CD4-positive, alpha-beta T cell (primary cell): ENCODE results near the gene PBX2. TPM values are rescaled to one million over a fixed set of nuclear protein-coding genes. Genes with fewer than 3 reads are reported as not detected.

Experiments used
- ATAC-seq: fragments of 200-7000 bp; cut with Tn5 transposase; one replicate; pipeline ENCODE4 v1.10.0; 2022; ENCODE audit warnings: mild to moderate bottlenecking; ENCODE audit not compliant: poor library complexity
- CTCF ChIA-PET: fragments of 350-600 bp; sonication (Branson Sonifier 250); formaldehyde crosslinking; loops from one replicate; lab custom pipeline; 2021; ENCODE audit warnings: antibody characterized with exemption, inconsistent platforms; lab: Charles Lee
- POLR2A ChIA-PET: fragments of 350-600 bp; sonication (Branson Sonifier 250); formaldehyde crosslinking; loops from one replicate; lab custom pipeline; 2021; ENCODE audit warnings: antibody characterized with exemption, inconsistent platforms; lab: Charles Lee
- DNase-seq, 14 experiments: peaks; one replicate each; pipeline ENCODE4 v3.0.0-alpha.2; 2013 to 2020; ENCODE audit warnings: mixed read lengths in 2 of 14
- H3K27ac ChIP-seq, 2 donors: one replicate each; pipeline versions ENCODE4 v1.5.1 to v1.7.0; 2013; ENCODE audit warnings: low read length in 2 of 2, low read depth in 1 of 2, mild to moderate bottlenecking in 1 of 2
- H3K27me3 ChIP-seq, 2 experiments: 1 replicate in 1 of 2; 2 replicates in 1 of 2; pipeline versions ENCODE4 v1.6.1 to v1.7.0; 2013; ENCODE audit warnings: low read length in 2 of 2, control low read depth in 1 of 2, mild to moderate bottlenecking in 1 of 2, moderate library complexity in 1 of 2; ENCODE audit not compliant: insufficient read depth in 2 of 2, control insufficient read depth in 1 of 2
- H3K36me3 ChIP-seq: one replicate; pipeline ENCODE4 v1.6.1; 2013; ENCODE audit warnings: low read length, control low read depth; ENCODE audit not compliant: insufficient read depth
- H3K4me1 ChIP-seq: one replicate; pipeline ENCODE4 v1.6.1; 2013; ENCODE audit warnings: low read length, control low read depth; ENCODE audit not compliant: insufficient read depth
- H3K4me3 ChIP-seq: one replicate; pipeline ENCODE4 v1.5.1; 2013; ENCODE audit warnings: mild to moderate bottlenecking, low read length, moderate library complexity
- H3K9me3 ChIP-seq, 2 experiments: 1 replicate in 1 of 2; 2 replicates in 1 of 2; pipeline versions ENCODE4 v1.6.1 to v1.7.0; 2013; ENCODE audit warnings: low read length in 2 of 2, mild to moderate bottlenecking in 2 of 2, control low read depth in 1 of 2, moderate library complexity in 1 of 2; ENCODE audit not compliant: control insufficient read depth in 1 of 2, insufficient read depth in 1 of 2
- H3K27ac Mint-ChIP-seq: one replicate; pipeline ENCODE4 v1.8.0; 2020; ENCODE audit warnings: mixed read lengths
- H3K27me3 Mint-ChIP-seq: one replicate; pipeline ENCODE4 v1.8.0; 2021; ENCODE audit warnings: mixed read lengths
- H3K36me3 Mint-ChIP-seq: one replicate; pipeline ENCODE4 v1.8.0; 2021; ENCODE audit warnings: low read depth, mixed read lengths
- H3K4me1 Mint-ChIP-seq: one replicate; pipeline ENCODE4 v1.8.0; 2021; ENCODE audit warnings: low read depth, mixed read lengths
- H3K4me3 Mint-ChIP-seq: one replicate; pipeline ENCODE4 v1.8.0; 2020; ENCODE audit warnings: mild to moderate bottlenecking, mixed read lengths
- H3K9me3 Mint-ChIP-seq: one replicate; pipeline ENCODE4 v1.8.0; 2020; ENCODE audit warnings: mixed read lengths
- CTCF ChIP-seq: fragments of 200-600 bp; IDR thresholded peaks from one replicate; pipeline ENCODE4 v1.8.0; 2022; ENCODE audit warnings: antibody characterized with exemption, mild to moderate bottlenecking
- intact Hi-C, 2 experiments: fragments of 100-400 bp; cut with DNase I in 1 of 2; cut with micrococcal nuclease in 1 of 2; formaldehyde crosslinking; loops; one replicate each; pipeline versions ENCODE4 v1.15.1 to v1.9.0; 2023 to 2025; cut with DNase I, micrococcal nuclease
- polyA plus RNA-seq, 2 donors: library from polyadenylated mRNA; unstranded; fragments of 120-200 nt; gene quantifications; one replicate each; pipeline ENCODE4 v1.2.1, GENCODE V29; 2013
- total RNA-seq, 174 experiments: library from RNA in 2 of 174; stranded (reverse) in 2 of 174; gene quantifications; one replicate each; pipeline ENCODE4 v1.2.3 and lab custom pipeline; 2021 to 2026

The PBX2 gene
- total RNA-seq, result 10 to 100 TPM; 62.0 to 65.6 TPM
- 105 TPM for polyA plus RNA-seq (2013, experiment 1 of 2)
- polyA plus RNA-seq (2013, experiment 2 of 2), result 118 TPM
- 15.4 to 116 (median 57.1) reads per million in 172 experiments for total RNA-seq (lab: John Stamatoyannopoulos, UW)

GRCh38 chr6:32190054-32190851, at the start of gene PBX2:
Gene PBX2 (minus strand): TSS chr6:32190202. CDS start chr6:32189915, 287 bp downstream.
- no peak for TF ChIP-seq CTCF
- H3K4me3 ChIP-seq, result peak within 1 kb of the TSS; percentile 96
- peaks cover 40% of the 10 kb centered on the region for H3K36me3 ChIP-seq
- intact Hi-C loops, result loop anchor here (1.0 to 10.0 kb wide), 5 partner anchors 12 to 1975 kb away; partner anchors contain the start of genes C6orf47 (in 1 of the 2), CSNK2B (in 1 of the 2), EHMT2 (in 1 of the 2) and GPANK1 (in 1 of the 2)
- Mint-ChIP-seq H3K27ac (peak within 1 kb of the TSS; percentile 96), H3K9me3 (no peaks in the 10 kb centered on the region), H3K27me3 (no peaks in the 10 kb centered on the region), H3K36me3 (peaks cover 77% of the 10 kb centered on the region), H3K4me1 (peaks cover 71% of the 10 kb centered on the region), H3K4me3 (peak within 1 kb of the TSS; percentile 99)
- H3K27ac ChIP-seq, result peak within 1 kb of the TSS; percentile 93
- H3K4me1 ChIP-seq, result peaks cover 74% of the 10 kb centered on the region
- ChIA-PET CTCF (no interaction called here), POLR2A (interaction anchor here (0.6 to 12.1 kb wide), 9 partner anchors 11 to 781 kb away, joined by 3 to 242 read pairs (median 4); partner anchors contain the start of genes AGPAT1, ATF6B, EGFL8 and FKBPL)
- DNase-seq (peak; percentile 65 to 96 (median 86)), ATAC-seq (peak; percentile 51)
- H3K27me3 ChIP-seq, result no peaks in the 10 kb centered on the region
- H3K9me3 ChIP-seq, result no peaks in the 10 kb centered on the region

DNA sequence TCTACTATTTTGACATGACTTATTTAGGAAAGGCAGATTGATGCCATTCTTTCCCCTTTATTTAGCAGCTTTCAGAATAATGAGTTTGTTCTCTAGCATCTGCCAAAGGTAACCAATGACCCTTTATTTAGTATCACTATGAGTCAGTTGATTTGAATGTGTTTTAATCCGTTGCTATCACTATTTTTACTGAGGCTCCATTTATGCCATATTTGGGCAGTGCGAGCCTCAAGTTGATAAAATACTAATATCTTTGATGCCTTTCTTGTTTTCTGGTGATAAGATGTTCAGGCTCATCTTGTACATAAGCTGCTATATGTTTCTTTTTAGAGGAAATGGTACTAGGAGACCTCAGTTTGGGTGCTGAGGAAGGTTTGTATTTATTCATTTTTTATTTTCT, 49.5 kb upstream of the PBX2 start:
- Histone ChIP-seq H3K27me3 (no peaks in the 10 kb centered on the region), H3K4me3 (no peak overlapping the region), H3K4me1 (peaks cover under 1% of the 10 kb centered on the region), H3K9me3 (no peaks in the 10 kb centered on the region), H3K36me3 (no peaks in the 10 kb centered on the region), H3K27ac (no peak overlapping the region)
- no peak overlapping the region for H3K4me3 Mint-ChIP-seq
- H3K27ac Mint-ChIP-seq, result no peak overlapping the region
- CTCF ChIA-PET, result no interaction called here
- ATAC-seq, result no peak
- no peaks in the 10 kb centered on the region for H3K4me1 Mint-ChIP-seq
- POLR2A ChIA-PET, result no interaction called here
- no peak for DNase-seq
- intact Hi-C loops, result no loop called here
- no peak for TF ChIP-seq CTCF
- no peaks in the 10 kb centered on the region for H3K27me3 Mint-ChIP-seq
- H3K36me3 Mint-ChIP-seq, result no peaks in the 10 kb centered on the region
- no peaks in the 10 kb centered on the region for H3K9me3 Mint-ChIP-seq

DNA sequence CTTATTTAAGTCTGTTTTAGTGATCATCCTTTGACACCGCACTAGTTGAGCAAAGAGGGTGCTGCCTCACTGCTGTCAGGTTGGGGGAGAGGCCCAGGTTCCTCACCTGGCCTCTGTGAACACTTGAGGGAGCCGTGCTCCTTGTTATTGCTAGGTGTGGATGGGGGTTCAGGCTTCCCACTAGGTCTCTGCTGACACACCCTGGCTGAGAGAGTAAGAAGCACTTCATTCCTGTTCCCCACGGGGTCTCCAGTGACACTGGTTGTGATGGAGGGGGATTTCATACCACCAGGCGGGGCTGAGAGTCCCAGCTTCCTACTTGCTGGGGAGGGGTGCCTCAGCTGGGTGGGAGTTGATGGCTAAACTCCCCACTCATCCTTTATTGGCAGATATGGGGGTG, 44.9 kb upstream of the PBX2 start:
- Histone ChIP-seq H3K4me3 (no peak overlapping the region), H3K9me3 (no peaks in the 10 kb centered on the region), H3K4me1 (no peaks in the 10 kb centered on the region), H3K27ac (no peak overlapping the region), H3K27me3 (no peaks in the 10 kb centered on the region), H3K36me3 (no peaks in the 10 kb centered on the region)
- no peak for TF ChIP-seq CTCF
- no peaks in the 10 kb centered on the region for H3K9me3 Mint-ChIP-seq
- peak; percentile 37 for ATAC-seq
- no peaks in the 10 kb centered on the region for H3K4me1 Mint-ChIP-seq
- H3K27me3 Mint-ChIP-seq, result no peaks in the 10 kb centered on the region
- intact Hi-C loops, result no loop called here
- H3K27ac Mint-ChIP-seq, result no peak overlapping the region
- DNase-seq, result peak in 4 of 14 experiments; percentile 19 to 39 (median 24)
- no peaks in the 10 kb centered on the region for H3K36me3 Mint-ChIP-seq
- CTCF ChIA-PET, result no interaction called here
- H3K4me3 Mint-ChIP-seq, result no peak overlapping the region
- POLR2A ChIA-PET, result no interaction called here
